ENCODE data around the gene ITGAE.
A peak's percentile ranks its signal among the peaks of the same experiment; 100 is the strongest.
"Not testable (repeated sequence)": the region's sequence is repeated elsewhere in the genome, so short reads cannot be mapped to it uniquely, and the experiment has no call there.

Gene ITGAE

GRCh38 chr17:3795390-3796102, 5.4 kb downstream of the ITGAE start:
- DNase-seq (ENCODE audit: low read depth, low spot score), result no peak

DNA sequence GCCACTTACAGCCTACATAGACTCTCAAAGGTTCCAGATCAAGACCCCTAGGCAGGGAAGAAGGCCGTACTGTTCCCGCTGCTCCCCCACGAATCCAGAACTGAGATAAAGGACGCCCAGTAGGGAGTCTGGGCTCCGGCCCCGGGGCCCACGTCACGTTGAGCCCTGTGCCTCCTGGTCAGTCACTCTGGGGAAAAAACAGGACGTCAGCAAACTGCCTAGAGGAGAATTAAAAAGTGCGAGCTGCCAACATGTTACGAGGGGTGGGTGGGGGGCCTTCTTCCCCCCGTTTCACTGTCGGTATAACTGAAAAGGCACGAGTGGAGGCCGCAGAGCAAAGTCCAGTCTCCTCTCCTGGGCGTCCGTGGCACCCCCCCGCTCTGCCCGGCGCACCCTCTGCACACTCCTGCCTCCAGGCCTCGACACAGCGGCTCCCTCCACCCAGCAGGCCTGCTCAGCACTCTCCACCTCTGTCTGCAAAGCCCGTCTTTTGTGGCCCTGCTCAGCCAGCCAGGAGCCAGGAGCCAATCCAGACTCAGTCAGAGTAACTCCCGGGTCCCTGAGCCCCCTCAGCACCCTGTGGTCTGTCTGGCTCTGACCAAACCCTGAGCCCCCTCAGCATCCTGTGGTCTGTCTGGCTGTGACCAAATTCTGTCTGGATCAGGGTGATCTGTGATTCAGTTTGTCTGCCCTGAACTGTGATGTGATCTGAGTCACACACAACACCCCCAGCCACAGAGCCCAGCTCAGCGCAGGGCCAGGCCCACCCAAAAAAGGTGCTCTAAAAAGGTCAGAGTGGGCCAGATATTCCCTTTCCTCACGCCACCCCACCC, 6.2 kb downstream of the ITGAE start:
- DNase-seq (ENCODE audit: low read depth, low spot score), result peak; percentile 88

DNA sequence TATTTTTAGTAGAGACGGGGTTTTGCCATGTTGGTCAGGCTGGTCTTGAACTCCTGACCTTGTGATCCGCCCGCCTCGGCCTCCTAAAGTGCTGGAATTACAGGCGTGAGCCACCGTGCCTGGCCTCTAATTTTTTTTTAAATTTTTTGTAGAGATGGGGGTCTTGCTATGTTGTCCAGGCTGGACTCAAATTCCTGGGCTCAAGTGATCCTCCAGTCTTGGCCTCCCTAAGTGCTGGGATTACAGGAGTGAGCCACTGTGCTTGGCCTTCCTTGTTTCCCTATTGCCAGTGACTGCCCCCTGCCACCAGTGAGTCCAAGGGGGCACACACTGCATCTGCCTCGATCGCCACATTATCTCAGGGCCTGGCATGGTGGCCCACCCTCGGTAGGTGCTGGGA, 6.8 kb downstream of the ITGAE start:
- DNase-seq (ENCODE audit: low read depth, low spot score), result not testable (repeated sequence)

GRCh38 chr17:3793258-3793657, 7.7 kb downstream of the ITGAE start:
- not testable (repeated sequence) for DNase-seq (ENCODE audit: low read depth, low spot score)

GRCh38 chr17:3792481-3792880, 8.5 kb downstream of the ITGAE start:
- DNase-seq (ENCODE audit: low read depth, low spot score), result peak; percentile 49

DNA sequence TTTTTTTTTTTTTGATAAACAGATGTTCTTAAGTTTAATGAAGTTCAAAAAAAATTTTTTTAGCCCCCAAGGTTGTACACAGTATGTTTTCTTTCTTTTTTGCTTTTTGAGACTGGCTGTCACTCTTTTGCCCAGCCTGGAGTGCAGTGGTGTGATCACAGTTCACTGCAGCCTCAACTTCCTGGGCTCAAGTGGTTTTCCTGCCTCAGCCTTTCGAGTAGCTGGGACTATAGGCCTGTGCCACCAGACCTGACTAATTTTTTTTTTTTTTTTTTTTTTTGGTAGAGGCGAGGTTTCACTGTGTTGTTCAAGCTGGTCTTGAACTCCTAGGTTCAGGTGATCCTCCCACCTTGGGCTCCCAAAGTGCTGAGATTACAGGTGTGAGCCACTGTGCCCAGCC, 12.8 kb downstream of the ITGAE start:
- DNase-seq (ENCODE audit: low read depth, low spot score), result no peak

- not testable (repeated sequence) for DNase-seq (ENCODE audit: low read depth, low spot score)
Observed at GRCh38 chr17:3785323-3785722, 15.7 kb downstream of the ITGAE start.

- no peak for DNase-seq (ENCODE audit: low read depth, low spot score)
Observed at GRCh38 chr17:3782751-3783150, 18.2 kb downstream of the ITGAE start.

- DNase-seq (ENCODE audit: low read depth, low spot score), result no peak
Observed at GRCh38 chr17:3780986-3781385, 20.0 kb downstream of the ITGAE start.

DNA sequence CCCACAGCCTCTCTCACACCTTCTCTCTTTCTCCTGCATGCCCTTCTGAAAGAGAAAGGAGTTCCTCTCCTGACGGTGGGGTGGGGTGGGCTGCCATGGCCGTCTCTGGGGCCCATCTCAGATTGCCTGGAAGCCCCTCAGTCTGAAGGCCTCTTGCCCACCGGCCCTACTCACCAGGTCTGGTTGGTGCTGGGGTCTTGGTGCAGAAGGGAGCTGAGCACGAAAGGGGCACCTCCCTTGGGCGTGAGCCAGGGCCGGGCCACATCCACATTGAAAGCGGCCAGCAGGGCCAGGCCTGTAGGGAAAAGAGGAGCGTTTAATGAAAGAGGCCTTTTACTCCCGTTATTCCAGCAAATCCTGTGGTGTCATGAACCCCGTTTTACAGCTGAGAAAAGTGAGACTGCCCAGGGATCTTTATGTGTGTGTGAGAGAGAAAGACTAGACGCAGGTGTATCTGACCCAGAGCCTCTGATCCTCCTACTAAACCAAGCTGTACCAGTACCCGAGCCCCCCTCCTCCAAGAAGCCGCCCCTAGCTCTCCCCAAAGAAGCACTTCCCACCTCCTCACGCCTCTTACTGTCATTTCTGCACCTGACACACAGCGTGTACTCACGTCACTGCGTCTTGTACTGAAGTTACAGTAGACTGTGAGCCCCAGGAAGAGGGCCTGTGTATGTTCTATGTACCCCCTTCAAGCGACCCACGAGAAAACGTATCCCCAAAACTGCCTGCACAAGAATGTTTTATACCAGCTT, 23.4 kb downstream of the ITGAE start:
- DNase-seq (ENCODE audit: low read depth, low spot score), result no peak

DNA sequence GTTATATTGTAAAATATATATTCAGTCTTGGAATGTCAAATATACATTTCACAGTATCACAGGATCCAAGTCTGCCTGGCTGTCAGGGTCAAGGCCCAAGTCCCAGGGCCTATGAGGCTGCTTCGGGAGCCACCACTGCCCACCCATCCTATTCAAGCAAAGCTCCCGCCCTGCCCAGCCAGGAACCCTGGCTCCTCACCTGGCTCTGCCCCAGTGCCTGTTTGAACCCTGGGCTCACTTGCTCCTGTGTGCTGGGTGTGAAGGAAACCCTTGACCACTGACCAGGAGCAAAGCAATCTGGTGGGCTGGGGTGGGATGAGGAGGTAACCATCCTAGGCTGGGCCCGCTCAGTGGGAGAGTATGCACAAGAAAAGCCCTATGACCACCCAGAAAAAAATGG, 27.0 kb downstream of the ITGAE start:
- no peak for DNase-seq (ENCODE audit: low read depth, low spot score)

DNA sequence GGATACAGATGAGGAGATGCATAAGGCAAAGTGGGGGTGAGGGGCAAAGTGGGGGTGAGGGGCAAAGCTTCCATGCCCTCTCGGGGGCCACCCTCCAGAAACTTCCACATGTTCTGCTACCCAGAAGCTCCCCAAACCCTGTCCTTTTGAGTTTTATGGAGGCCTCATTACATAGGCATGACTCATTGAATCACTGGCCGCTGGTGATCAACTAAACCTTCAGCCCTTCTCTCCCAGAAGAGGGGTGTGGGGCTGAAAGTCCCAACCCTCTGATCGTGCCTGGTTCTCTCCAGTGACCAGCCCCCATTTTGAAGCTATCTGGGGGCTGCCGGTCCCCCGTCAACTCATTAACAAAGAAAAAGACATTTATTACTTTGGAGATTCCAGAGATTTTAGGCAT, 27.5 kb downstream of the ITGAE start:
- peak; percentile 67 for DNase-seq (ENCODE audit: low read depth, low spot score)

DNA sequence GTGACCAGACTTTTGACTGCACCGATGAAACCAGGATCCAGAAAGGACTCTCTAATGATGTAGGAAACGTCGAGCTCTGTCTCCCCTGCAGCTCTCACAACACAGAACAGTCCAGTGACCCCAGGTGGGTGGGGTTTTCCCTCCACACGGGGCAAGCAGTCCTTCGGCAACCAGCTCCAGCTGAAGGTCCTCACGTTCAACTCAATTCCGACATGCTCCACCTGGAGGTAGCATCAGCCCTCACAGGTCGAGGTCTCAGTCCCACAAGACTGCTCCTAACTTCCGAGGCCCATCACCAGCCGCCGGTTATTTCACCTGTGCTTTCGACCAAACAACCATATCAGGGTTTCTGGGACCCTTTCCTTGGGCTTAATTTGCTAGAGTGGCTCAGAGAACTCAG, 28.2 kb downstream of the ITGAE start:
- no peak for DNase-seq (ENCODE audit: low read depth, low spot score)

GRCh38 chr17:3771140-3771539, 29.8 kb downstream of the ITGAE start:
- peak; percentile 29 for DNase-seq (ENCODE audit: low read depth, low spot score)

- no peak for DNase-seq (ENCODE audit: low read depth, low spot score)
Observed at GRCh38 chr17:3770466-3770865, 30.5 kb downstream of the ITGAE start.

- DNase-seq (ENCODE audit: low read depth, low spot score), result no peak
Observed at GRCh38 chr17:3768769-3769168, 32.2 kb downstream of the ITGAE start.

- DNase-seq (ENCODE audit: low read depth, low spot score), result no peak
Observed at GRCh38 chr17:3768341-3768740, 32.6 kb downstream of the ITGAE start.

GRCh38 chr17:3766779-3767178, 34.2 kb downstream of the ITGAE start:
- DNase-seq (ENCODE audit: low read depth, low spot score), result no peak

GRCh38 chr17:3765981-3766380, 35.0 kb downstream of the ITGAE start:
- DNase-seq (ENCODE audit: low read depth, low spot score), result no peak

DNA sequence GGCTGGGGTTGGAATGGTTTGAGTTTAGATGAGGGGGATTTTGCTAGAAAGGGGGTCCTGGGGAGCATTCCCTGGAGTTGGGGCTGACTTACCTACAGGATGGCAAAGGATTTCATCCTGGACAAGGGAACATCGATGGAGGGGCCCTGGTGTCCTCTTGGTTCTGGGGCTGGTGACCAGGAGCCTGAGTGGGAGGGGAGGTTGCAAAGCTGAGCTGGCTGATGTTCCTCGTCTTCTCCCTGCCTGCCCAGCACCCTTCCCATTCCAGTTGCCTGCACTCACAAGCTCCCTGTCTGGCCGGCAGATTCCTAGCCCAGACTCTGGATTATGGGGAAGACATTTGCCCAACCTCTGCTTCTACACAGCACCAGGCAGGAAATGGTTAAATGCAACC, 37.2 kb downstream of the ITGAE start:
- no peak for DNase-seq (ENCODE audit: low read depth, low spot score)

GRCh38 chr17:3762922-3763776, 37.8 kb downstream of the ITGAE start:
- no peak for DNase-seq (ENCODE audit: low read depth, low spot score)
